Prostate gland (tissue), 2 donors: ENCODE measurements around the gene MLLT6. TPM values are rescaled to one million over a fixed set of nuclear protein-coding genes. Genes with fewer than 3 reads are reported as not detected.
A peak's percentile ranks its signal among the peaks of the same experiment; 100 is the strongest.

Experiments used
- DNase-seq: peaks from one replicate; pipeline ENCODE4 v3.0.0-alpha.2; 2019; ENCODE audit warnings: low spot score
- H3K27ac ChIP-seq, 2 donors: fragments of 200-600 bp; sonication (generic); 2 replicates each; pipeline ENCODE4 v1.5.1; 2017 to 2019
- H3K27me3 ChIP-seq: fragments of 200-600 bp; sonication (generic); replicated peaks from 2 replicates; pipeline ENCODE4 v1.5.1; 2019; ENCODE audit not compliant: insufficient read depth
- H3K36me3 ChIP-seq, 2 donors: fragments of 200-600 bp; sonication (generic); 1 replicate in 1 of 2; 2 replicates in 1 of 2; pipeline versions ENCODE4 v1.5.1 to v1.8.1; 2017 to 2019
- H3K4me1 ChIP-seq: fragments of 200-600 bp; sonication (generic); replicated peaks from 2 replicates; pipeline ENCODE4 v1.5.1; 2019
- H3K4me3 ChIP-seq, 2 donors: fragments of 200-600 bp; sonication (generic); 2 replicates each; pipeline ENCODE4 v1.5.1; 2017 to 2019
- H3K9me3 ChIP-seq: fragments of 200-600 bp; sonication (generic); 2 replicates; pipeline ENCODE4 v1.5.1; 2017
- POLR2A ChIP-seq: fragments of 450-650 bp; IDR thresholded peaks from one replicate; pipeline ENCODE4 v1.6.1; 2016; ENCODE audit warnings: antibody characterized with exemption, mild to moderate bottlenecking
- POLR2AphosphoS5 ChIP-seq: sonication (generic); formaldehyde crosslinking; IDR thresholded peaks from one replicate; pipeline ENCODE4 v1.6.1; 2017; ENCODE audit warnings: antibody characterized with exemption
- WGBS: methylation state at CpG from one replicate; pipeline ENCODE4 v1.1.5; 2018; 5-methylcytosine and 5-hydroxymethylcytosine counted together
- intact Hi-C: fragments of 100-400 bp; cut with DNase I; formaldehyde crosslinking; loops from one replicate; pipeline ENCODE4 v1.14.2; 2022
- total RNA-seq, 2 donors: library from RNA; depleted of rRNA; stranded (reverse); fragments of >200 nt; gene quantifications; one replicate each; pipeline ENCODE4 v1.1.0, GENCODE V29; 2016
- TF ChIP-seq, protein P1 (sequence below), 4 experiments: fragments of 200-600 bp in 2 of 4; fragments of 450-650 bp in 2 of 4; sonication (generic) in 2 of 4; IDR thresholded peaks; 1 replicate in 3 of 4; 2 replicates in 1 of 4; pipeline ENCODE4 v1.5.1; 2016 to 2019; ENCODE audit warnings: antibody characterized with exemption in 4 of 4, mild to moderate bottlenecking in 2 of 4, moderate library complexity in 2 of 4

MLLT6 gene
- total RNA-seq, 2 donors from 2014 or later = 69.1 to 142 TPM

DNA sequence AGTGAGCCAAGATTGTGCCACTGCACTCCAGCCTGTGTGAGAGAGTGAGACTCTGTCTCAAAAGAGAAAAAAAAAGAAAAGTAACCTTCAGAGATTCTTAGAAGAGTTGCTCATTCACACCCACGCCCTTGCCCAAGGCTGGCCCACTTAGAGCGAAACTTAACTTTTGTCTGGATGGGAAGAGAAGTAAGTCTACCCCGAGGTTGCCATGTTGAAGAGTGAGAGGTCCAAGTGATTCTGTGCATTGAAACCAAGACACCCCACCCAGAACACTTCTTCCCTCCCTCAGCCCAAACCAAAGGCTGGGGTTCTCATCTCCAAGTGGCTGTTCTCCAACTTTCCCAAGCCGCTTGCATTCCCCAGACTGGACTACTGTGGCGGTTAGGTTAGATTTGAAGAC, 22.7 kb downstream of the MLLT6 start:
- DNase-seq = no peak
- no peaks in the 10 kb centered on the region for H3K9me3 ChIP-seq
- TF ChIP-seq POLR2AphosphoS5 (no peak), POLR2A (no peak)
- TF ChIP-seq, protein P1, sequence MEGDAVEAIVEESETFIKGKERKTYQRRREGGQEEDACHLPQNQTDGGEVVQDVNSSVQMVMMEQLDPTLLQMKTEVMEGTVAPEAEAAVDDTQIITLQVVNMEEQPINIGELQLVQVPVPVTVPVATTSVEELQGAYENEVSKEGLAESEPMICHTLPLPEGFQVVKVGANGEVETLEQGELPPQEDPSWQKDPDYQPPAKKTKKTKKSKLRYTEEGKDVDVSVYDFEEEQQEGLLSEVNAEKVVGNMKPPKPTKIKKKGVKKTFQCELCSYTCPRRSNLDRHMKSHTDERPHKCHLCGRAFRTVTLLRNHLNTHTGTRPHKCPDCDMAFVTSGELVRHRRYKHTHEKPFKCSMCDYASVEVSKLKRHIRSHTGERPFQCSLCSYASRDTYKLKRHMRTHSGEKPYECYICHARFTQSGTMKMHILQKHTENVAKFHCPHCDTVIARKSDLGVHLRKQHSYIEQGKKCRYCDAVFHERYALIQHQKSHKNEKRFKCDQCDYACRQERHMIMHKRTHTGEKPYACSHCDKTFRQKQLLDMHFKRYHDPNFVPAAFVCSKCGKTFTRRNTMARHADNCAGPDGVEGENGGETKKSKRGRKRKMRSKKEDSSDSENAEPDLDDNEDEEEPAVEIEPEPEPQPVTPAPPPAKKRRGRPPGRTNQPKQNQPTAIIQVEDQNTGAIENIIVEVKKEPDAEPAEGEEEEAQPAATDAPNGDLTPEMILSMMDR (IDR thresholded peaks at IDR 0.05) = no peak
- no peak overlapping the region for H3K27ac ChIP-seq
- H3K27me3 ChIP-seq = no peaks in the 10 kb centered on the region
- intact Hi-C loops = no loop called here
- peaks cover 0 to 5% of the 10 kb centered on the region in 2 donors for H3K36me3 ChIP-seq
- H3K4me3 ChIP-seq = no peak overlapping the region
- WGBS = 86% methylated on average over 5 of the region's 5 CpGs
- peaks cover 19% of the 10 kb centered on the region for H3K4me1 ChIP-seq

DNA sequence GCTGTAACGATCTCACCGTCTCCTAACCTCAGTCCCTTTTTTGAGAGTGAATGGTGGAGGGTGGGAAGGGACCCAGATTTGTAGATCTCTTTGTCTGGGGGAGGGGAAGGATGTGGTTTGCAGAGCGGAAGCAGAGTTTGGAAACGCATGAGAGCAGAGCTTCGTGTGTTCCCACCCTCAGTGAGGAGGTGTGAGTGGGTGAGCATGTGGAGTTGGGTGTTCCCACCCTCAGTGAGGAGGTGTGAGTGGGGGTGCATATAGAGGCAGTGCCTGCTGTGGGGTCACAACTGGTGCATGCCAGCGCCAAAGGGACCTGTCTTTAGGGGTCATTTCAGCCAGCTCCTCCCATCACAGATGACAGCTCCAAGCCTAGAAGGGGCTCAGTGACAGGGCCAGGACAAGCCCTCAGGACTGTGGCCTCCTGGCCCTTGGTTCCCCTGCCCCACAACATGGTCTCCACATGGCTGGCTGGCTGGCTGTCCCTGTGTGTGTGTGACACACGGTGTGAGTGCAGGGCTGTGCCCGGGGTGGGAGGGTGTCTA, 23.3 kb downstream of the MLLT6 start:
- Histone ChIP-seq H3K9me3 (no peaks in the 10 kb centered on the region), H3K36me3 (peaks cover 0 to 5% of the 10 kb centered on the region in 2 donors), H3K27ac (peak overlapping the region in 1 of 2 donors; percentile 11), H3K4me1 (peaks cover 25% of the 10 kb centered on the region), H3K4me3 (no peak overlapping the region), H3K27me3 (no peaks in the 10 kb centered on the region)
- DNase-seq = no peak
- intact Hi-C loops = no loop called here
- WGBS = 73% methylated on average over 8 of the region's 8 CpGs
- no peak for TF ChIP-seq POLR2AphosphoS5
- TF ChIP-seq, protein P1 (IDR thresholded peaks at IDR 0.05) = no peak
- TF ChIP-seq POLR2A = no peak

DNA sequence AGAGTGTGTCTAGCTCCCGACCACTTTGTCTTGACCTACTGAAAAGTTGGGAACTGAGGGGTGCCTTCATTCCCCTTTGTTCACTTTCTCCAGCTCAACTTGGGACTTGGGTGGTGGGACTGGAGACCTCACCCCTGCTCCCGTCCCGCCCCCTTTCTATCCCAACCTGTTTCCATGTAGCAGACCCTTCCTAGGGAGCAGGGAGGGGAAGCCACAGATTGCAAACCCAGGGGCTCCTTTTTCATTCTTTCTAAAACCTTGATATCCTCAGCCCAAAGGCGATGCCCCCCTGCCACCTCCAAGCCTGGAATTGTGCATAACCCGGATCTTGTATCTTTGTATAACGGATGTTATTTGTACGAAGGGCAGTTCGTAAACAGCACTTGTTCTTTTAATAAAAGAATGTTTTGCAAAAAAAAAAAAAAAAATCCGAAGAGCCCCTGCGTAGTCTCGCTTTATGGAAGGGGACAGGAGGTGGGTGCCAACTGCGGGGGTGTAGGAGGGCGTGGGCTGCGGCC, 24.4 kb downstream of the MLLT6 start:
- TF ChIP-seq POLR2A = no peak
- TF ChIP-seq, protein P1 (IDR thresholded peaks at IDR 0.05) = no peak
- no peak for TF ChIP-seq POLR2AphosphoS5
- WGBS = 21% methylated on average over 14 of the region's 14 CpGs
- Histone ChIP-seq H3K27me3 (no peaks in the 10 kb centered on the region), H3K36me3 (peaks cover 0 to 5% of the 10 kb centered on the region in 2 donors), H3K9me3 (no peaks in the 10 kb centered on the region), H3K27ac (peak overlapping the region; percentile 69 to 81), H3K4me3 (peak overlapping the region; percentile 51 to 66), H3K4me1 (peaks cover 31% of the 10 kb centered on the region)
- DNase-seq = no peak
- intact Hi-C loops = no loop called here

DNA sequence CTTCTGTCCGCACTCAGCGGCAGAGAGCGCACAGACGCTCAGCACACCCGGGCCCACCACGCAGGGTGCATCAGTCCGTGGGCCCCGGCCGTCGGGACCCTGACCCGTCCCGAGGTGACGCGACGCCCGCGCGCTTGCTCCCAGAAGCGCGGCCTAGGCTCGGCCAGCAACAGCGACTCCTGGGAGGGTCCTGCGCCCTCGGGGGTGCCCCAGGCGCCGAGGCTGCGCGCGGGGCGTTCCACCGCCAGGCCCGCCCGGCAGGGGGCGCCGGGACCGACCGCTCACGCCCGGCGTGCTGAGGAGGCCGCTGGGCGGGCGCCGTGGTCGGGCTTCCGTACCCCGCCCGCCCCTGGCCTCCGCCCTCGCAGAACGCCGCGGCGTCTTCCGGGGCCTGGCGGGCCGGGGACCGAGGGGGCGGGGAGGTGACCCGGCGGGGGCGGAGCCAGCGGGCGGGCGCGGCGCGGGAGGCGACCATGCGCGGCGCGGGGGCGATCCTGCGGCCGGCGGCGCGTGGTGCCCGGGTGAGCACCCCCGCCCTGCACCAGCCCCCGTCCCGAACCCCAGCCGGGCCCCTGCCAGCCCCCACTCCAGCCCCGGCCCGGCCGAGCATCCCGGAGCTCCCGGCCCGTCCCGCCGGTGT, 24.9 kb downstream of the MLLT6 start, which contains the start of gene CISD3:
Gene CISD3 (plus strand): TSS at position 456 of the 640 bp plus-strand sequence. CDS start 18 bp downstream, at position 474.
- no peak for TF ChIP-seq POLR2A
- TF ChIP-seq, protein P1 (IDR thresholded peaks at IDR 0.05) = peak; percentile 78 to 97 (median 92)
- no peaks in the 10 kb centered on the region for H3K36me3 ChIP-seq
- peak; percentile 81 for DNase-seq
- H3K27ac ChIP-seq = peak within 1 kb of the TSS; percentile 81
- peaks cover 31% of the 10 kb centered on the region for H3K4me1 ChIP-seq
- H3K9me3 ChIP-seq = no peaks in the 10 kb centered on the region
- no peaks in the 10 kb centered on the region for H3K27me3 ChIP-seq
- intact Hi-C loops = loop anchor here (1.0 kb wide), 1 partner anchor 25 kb away; the partner anchor contains the start of gene MLLT6
- WGBS = under 1% methylated on average over 74 of the region's 92 CpGs
- peak within 1 kb of the TSS; percentile 51 to 66 for H3K4me3 ChIP-seq
